AG20443 (cell line): ENCODE measurements around the gene SCYGR8.

Experiments used
- DNase-seq: peaks from one replicate; pipeline ENCODE4 v3.0.0; 2012; ENCODE audit warnings: low spot score, mixed read lengths

SCYGR8 gene

GRCh38 chr2:227761740-227762476 lies 16.2 kb downstream of the SCYGR8 start:
- DNase-seq: no peak

- no peak for DNase-seq
Observed at GRCh38 chr2:227765788-227766372, 20.2 kb downstream of the SCYGR8 start.

DNA sequence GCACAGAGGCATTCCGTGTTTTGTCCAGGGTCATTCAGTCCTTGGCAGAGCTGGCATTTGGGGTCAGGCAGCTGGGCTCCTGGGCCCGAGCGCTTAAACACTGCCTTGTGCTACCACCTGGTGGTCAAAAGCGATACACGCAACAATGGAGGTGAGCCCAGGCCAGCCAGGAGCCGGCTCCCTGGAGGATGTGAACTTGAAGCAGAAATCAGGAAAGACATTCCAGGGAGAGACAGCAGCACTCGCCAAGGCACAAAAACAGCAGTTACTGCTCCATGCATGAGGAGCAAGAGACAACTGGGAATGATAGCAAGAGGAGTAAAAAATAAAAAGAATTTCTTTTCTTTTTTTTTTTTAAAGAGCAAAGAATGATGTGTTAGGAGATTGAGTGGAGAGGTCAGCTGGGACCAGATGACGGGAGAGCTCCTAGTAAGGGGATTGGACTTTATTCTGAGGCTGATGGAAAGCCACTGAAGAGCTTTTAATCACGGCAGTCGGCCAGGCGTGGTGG lies 20.7 kb downstream of the SCYGR8 start:
- peak; percentile 89 for DNase-seq

DNA sequence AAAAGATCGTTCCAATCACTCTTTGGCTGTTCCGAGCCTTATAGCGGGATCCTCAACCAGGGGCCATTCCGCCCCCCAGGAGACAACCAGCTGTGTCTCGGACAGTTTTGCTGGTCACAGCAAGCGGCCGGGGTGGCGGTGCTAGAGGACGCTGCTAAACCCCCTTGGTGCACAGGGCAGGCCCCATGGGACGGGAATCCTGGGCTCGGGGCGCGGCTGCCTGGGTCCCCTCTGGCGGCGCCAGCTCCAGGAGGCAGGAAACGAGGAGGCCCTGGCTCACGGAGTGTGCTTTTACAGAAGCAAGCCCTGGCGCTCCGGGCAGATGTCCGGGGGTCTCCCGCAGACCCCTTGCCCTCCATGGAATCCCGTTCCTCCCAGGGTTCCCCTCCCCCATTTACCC lies 22.1 kb downstream of the SCYGR8 start:
- DNase-seq: no peak

- no peak for DNase-seq
Observed at GRCh38 chr2:227772197-227772661, 26.5 kb downstream of the SCYGR8 start.

DNA sequence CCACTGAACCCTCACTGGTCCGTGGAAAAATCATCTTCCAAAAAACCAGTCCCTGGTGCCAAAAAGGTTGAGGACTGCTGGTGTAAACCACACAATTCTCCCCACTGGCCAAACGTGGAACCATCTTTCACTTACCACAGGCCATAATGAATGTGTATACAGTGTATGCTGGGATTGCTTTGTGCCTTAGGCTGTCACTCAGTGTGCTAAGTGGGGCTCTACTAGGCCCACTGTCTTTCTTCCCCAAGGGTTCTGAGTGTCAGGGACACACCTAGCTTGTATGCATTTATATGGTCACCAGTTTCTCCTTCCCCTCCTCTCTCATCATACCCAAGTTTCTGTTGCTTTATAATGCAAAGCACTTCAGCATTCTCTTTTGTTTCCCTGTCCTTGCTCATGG lies 27.2 kb downstream of the SCYGR8 start:
- no peak for DNase-seq

GRCh38 chr2:227774011-227774624 lies 28.4 kb downstream of the SCYGR8 start:
- DNase-seq: no peak

- no peak for DNase-seq
Observed at GRCh38 chr2:227774895-227775842, 29.5 kb downstream of the SCYGR8 start.

- no peak for DNase-seq
Observed at GRCh38 chr2:227780981-227781615, 35.4 kb downstream of the SCYGR8 start.

DNA sequence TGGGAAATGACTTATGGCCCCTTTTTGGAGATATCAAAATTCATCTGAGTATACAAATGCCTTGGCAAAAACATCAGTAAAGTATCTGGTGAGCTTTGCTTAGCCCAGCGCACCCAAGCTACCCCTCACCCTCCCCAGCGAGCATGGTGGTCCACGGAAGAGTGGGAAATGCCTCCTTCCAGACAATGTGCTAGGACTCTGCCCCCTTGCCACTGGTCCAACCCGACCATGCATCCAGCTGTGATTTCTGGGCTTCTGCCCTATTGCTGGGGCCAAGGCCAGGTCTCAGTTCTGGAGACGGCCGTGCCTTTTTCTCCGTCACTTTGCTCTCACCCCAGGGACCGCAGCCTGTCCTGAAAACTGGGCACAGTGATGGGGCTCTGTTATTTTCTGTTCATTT lies 36.1 kb downstream of the SCYGR8 start:
- no peak for DNase-seq

GRCh38 chr2:227782804-227783203 lies 37.1 kb downstream of the SCYGR8 start:
- no peak for DNase-seq

GRCh38 chr2:227783404-227784138 lies 37.9 kb downstream of the SCYGR8 start:
- no peak for DNase-seq

DNA sequence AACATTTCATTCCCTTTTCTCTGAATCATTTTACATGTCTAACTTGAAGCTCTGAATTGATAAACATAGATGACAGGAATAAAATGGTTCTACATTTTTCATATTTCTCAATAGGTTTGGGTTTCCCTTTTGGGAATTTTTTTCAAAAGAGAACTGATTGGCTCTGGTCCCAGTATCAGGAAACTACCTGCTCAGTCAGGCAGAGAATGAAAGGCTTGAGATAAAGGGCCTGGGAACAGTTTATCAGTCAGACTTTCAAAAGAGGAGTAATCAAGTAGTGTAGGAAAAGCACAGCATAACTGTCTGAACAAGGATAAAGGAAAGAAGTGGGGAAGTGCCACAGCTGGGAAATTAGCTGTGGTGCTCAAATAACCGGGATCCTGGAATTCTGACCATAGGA lies 39.6 kb downstream of the SCYGR8 start:
- DNase-seq: no peak

DNA sequence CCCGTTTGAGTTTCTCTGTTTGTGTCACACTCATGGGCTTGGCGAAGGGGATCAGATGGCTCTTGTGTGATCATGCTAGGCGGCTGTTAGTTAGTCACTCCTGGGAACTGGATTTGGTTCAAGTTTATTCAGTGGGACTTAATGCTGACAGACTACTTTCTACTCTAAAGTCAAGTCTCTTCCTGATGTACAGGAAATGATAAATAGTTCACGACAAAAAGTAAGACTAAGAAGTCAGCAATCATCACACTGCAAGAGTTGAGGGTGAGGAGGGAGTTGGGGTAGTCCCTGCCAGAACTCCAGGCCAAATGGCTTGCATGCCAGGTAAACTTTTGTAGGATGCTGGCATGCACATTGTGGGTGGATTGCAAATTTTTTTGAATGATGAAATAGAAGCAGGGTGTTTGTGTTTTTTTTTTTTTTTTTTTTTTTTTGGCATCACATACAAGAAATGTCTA lies 42.9 kb downstream of the SCYGR8 start:
- no peak for DNase-seq

DNA sequence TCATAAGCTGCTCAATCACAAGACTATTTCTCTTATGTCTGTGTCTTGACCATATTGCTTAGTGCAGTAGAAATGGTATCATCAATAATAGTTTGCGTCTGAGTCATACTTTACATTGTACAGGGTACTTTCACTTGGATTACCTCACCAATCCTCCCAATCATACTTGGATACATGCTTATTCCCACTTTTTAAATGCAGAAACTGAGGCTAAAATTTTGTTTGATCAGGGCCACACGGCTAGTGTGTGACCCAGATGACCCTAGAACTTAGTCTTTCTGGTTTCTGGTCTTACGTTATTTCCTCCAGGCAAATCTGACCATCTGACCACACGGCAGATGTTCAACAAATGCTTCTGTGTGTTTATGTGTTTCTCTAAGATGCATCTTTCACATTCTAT lies 44.1 kb downstream of the SCYGR8 start:
- DNase-seq: no peak

DNA sequence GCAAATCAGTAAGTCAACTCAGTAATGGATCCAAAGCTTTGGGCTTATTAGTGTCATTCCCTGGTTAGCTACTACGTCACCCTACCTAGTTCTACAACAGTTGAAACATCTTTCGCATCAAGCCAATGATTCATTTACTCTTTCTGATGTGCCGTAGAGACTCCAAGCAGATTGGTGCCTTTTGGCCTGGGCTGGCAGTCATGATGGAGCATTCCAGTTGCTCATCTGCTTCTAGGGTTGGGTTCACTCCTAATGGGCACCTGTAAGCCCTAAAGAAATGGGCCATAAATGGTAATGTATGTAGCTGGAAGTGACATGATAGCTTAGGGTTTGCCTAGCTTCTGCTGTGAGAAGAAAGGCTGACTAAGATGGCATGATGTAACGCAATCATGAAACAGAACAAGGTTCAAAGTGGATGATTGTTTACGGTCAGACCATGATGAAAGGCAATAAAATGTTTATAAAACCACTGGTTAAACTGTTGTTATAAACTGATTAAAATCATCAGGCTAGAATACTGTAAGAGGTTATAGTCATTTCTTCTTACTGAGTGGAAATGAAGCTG lies 47.5 kb downstream of the SCYGR8 start:
- no peak for DNase-seq
